HG03196 (cell line): ENCODE measurements around the gene MDP1.

Source experiments
- ATAC-seq: cut with Tn5 transposase; IDR thresholded peaks from one replicate; pipeline ENCODE4 v1.9.1; 2021; ENCODE audit not compliant: unreplicated experiment

The MDP1 gene

DNA sequence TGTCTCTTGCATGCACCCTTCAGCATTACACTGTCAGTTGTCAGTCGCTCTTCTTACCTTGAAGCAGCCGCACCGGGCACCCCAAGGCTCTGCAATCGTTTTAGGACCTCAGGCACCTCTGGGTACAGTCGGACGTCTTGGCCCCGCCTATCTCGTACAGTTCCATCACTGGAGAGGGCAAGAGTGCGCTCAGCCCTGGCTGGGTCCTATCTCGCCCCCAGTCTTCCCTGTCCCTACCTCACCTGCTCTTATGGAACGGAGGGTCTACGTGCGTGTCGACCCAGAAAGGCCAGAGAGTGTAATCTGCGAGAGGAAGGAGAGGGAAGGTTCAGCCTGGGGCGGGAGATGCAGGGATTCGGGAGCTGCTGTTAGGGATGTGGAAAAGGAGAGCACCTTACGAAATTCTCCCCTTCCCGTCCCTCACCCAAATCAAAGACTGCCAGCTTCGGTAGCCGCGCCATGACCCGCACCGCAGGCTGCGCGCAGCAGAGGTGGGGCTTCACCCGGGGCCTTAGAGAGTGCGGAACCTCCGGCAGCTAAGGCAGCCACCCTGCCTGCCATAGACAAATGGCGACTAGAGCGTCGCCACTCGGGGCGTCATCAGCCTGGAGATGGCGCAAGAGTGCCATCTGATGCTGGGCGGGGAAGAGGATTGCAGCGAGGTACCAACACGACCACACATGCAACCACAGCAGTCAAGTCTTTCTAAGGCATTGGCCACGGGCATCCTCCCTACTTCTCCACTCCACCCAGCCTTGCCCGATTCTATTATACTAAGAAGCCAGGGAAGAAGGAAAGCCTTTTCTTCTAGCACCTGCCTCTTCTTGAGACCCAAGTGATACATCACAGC lies at the start of gene MDP1:
Gene MDP1, minus strand, starts transcription at position 572 of the 850 bp plus-strand sequence. Its CDS starts 111 bp downstream, at position 461.
- peak; percentile 65 for ATAC-seq

- no peak for ATAC-seq
Measured at GRCh38 chr14:24264298-24264697, 48.4 kb upstream of the MDP1 start.

- no peak for ATAC-seq
Measured at GRCh38 chr14:24263848-24264247, 48.0 kb upstream of the MDP1 start.

DNA sequence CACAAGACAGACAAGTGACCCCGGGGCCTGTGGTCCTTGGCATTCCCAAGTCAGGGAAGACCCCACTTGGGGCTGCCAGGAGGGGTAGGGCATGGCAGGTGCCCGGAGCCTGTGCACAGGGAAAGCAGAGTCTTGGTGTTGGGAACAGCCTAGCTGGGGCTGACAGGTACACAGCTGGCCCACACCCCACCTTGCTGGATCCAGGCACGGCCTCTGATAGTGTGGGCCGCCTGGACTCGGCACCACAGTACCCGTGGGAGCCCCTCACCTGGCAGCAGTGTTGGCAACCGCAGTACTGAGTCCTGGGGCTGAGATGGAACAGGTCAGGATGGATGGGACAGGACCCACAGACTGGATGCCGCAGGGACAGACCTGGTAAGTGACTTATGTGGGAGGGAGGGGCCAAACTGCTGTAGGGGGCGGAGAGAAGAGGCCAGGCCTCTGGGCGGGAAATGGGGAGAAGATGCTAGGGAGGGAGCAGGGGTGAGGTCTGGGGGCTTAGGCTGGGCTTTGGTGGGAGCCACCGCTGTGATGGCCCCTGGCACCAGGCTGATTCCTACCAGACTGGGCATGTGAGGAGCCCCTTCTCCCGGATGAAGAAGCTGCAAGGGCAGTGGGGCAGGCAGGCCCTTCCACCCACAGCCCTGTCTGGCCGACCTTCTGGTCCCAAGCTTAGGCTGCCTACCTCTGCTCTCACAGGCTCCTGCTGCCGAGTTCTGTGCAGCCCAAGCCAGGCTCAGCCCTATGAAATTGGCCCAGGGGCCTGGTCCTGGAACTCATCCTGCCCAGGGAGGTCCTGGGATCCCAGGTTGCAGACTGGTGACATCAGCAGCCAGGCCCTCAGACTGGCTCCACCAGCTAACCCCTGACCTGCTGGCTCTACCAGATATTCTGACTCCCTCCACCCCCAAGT lies 47.2 kb upstream of the MDP1 start, which contains the start of gene TGM1:
Gene TGM1, minus strand, starts transcription at position 357 of the 913 bp plus-strand sequence. CDS start 825 bp downstream, outside the sequence.
- no peak for ATAC-seq

- no peak for ATAC-seq
Measured at GRCh38 chr14:24261969-24262327, 46.1 kb upstream of the MDP1 start.

GRCh38 chr14:24261256-24261968 lies 45.5 kb upstream of the MDP1 start:
- ATAC-seq = no peak

DNA sequence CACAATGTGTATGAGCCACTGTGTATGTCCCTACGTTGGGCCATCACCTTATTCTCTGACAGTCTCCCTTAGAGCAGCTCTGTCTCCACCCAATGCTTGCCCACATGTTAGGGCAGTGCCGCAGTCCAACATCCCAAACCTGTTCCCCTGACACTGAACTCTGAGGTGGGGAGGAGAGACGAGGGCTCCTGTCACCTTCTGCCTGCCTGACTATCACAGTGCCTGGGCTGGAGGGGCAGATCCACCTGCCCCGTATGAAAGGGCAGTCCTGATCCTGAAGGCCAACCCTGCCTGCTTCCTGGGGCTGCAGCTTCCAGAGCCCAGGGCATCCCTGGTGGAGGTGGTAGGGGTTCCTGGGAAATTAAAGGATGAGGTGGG lies 44.9 kb upstream of the MDP1 start:
- no peak for ATAC-seq

DNA sequence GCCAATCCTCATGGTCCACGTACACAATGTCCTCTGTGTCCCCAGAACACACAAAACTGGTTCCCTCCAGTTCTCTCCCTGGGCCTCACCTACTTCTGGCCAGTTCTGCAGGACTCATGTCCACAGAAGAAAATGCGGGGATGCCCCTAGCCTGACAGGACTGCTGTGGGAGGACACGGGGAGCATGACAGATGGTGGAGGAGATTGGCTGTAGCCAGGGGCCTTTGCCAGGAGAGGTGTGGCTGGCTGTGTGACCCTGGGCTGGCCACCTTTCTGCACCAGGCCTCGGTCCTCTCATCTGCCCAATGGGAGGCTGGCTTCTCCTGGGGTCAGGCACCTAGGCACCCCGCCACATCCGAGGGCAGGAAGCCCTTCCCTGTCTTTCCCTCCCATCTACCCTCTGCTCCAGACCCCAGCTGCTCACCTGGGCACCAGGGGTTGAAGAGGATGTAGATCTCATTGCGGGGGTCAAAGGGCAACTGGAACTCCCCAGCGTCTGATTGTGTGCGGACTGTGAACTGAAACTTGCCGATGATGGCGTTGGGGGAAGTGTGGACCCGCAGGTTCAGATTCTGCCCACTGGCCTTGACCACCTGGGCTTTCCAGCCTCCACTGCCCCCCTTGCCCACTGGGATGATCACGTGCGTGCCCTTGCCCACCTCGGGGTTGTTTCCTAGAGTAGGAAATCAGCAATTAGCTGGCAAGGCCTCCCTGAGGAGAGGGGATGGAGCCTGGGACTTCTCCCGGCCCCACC lies 44.3 kb upstream of the MDP1 start:
- ATAC-seq = no peak

GRCh38 chr14:24259282-24260025 lies 43.6 kb upstream of the MDP1 start:
- no peak for ATAC-seq

DNA sequence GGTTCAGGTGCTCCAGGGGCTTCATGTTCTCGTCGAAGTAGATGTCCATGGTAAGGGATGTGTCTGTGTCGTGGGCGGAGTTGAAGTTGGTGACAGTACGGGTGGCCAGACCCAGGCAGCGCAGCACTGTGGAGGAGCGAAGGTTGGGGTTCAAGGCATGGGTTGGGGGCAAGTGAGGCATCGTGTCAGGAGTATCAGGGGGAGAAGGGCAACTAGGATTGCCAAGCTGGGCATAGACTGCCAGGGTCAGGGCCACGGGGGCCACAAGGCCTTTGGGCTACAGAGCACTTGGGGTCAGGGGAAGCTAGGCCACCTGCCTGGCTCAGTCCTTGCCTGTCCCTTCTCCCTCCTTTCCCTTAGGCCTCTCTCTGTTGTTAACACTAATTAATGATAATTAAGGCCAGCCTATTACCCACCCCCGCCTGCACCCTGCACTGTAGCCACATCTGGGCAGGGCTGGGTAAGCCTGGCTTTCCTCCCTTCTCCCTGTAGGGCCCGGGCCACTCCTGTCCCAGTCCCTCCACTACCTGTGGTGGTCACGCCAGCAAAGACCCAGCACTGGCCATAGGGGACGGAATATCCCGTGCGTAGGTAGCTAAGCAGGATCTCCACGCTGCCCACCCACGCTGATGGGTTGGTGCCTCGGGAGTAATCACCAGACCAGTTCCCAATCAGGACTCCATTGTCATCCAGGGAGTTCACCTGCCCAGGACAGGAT lies 42.8 kb upstream of the MDP1 start:
- no peak for ATAC-seq

- ATAC-seq = no peak
Measured at GRCh38 chr14:24258119-24258518, 42.3 kb upstream of the MDP1 start.

- no peak for ATAC-seq
Measured at GRCh38 chr14:24256960-24257359, 41.1 kb upstream of the MDP1 start.

DNA sequence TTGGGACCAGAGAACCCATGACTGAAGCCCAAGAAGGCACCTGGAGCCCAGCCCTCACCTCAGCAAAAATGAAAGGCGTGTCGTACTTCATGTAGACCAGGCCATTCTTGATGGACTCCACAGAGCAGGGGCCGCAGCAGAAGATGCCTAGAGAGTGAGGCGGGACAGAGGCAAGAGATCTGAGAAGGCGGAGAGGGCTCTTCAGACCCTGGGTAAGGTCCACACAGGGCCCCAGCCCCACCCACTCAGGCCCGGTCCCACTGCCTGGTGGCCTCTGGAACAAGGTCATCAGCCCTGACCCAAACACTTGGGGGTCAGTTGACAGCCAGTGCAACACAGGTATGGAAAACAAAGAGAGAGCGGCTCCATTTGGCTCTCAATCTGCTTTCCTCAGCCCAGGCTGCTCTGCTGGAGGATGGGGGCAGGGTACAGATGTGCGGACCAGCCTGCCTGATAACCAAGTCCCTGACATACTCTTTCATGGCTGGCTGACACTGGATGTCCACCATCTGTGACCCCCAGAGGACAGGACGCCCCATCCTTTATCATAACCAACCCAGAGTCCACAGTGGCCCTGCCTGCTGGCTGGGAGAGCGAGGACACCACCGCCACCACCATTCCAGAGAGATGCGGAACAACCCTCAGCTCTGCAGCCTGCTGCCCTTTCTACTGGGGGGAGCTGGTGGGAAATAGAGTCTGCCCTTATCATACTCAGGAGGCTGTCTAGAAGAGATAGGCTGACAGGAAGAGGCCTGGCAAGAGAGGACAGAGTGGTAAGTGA lies 40.3 kb upstream of the MDP1 start:
- no peak for ATAC-seq

- ATAC-seq = no peak
Measured at GRCh38 chr14:24255438-24255837, 39.6 kb upstream of the MDP1 start.

DNA sequence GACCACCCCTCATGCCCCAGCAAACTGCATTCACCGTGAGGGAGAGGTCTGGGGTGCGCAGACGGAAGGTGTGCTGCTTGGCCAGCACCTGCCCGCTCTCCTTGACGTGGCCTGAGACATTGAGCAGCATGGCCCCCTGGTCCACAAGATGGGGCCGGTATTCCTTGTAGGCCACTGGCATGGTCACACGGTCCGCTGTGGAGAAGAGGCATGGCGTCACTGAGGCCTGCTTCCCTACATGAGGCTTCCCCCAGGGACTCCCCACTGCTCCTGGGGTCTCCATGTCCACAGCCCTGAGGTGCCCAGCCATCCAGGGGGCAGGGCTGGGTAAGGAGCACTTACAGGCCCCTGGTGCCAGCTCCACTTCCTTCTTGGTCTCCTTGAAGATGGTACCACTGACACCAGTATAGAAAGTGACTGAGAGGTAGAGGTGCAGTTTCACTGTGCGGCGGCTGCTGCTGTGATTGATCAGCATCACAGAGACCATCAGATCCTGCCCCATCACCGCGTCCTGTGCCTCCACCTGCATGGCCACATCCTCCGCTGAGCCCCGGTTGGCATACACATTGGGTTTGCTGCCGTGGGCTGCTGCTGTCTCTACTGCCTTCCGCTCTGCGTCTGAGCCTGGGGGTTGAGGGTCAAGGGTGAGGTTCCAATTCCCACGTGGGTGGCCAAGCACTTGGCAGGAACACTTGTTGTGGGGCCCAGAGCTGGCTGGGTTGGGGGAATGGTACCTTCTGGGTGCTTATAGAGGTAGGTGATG lies 38.9 kb upstream of the MDP1 start:
- ATAC-seq = no peak

DNA sequence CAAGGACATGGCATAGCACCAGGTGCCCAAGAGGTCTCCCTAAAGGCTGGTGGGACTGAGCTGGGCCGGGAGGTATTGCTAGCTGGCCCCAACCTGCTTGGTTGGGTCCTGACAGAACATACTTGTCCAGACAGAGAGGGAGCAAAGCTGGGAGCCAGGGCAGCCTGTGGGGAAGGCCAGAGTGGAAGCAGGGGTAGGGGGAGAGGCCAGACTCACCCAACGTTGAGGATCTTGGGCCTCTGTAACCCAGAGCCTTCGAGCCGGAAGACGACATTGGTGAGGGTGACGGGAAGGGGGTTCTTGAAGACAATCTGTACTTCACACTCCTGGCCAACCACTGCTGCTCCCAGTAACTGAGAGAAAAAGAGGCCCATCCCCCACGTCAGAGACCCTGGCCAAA lies 38.1 kb upstream of the MDP1 start:
- no peak for ATAC-seq

GRCh38 chr14:24252289-24253124 lies 36.6 kb upstream of the MDP1 start:
- ATAC-seq = no peak
